ENCODE measurements around the gene EHMT2. TPM values are rescaled to one million over a fixed set of nuclear protein-coding genes. Genes with fewer than 3 reads are reported as not detected.

EHMT2 gene
- total and polyA plus RNA-seq, 2 of the 8 experiments (the other 6 are each of a cell fraction or from before 2014, with no cell fraction given): 125 to 177 TPM

DNA sequence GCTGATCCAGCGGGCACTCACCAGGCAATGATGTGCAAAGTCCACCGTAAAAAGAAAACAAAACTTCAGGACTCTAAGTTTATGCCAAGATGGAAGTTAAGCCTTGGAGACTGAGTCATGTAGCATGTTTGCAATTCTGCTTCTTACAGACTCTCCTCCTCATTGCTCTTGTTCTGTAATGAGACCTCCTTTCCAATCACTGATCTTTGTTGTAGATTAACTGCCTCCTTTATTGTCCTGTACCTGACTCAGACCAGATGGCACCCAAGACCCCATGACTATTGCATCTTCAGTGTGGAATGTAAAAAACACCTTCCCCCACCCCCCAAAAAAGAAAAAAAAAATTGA lies 46.0 kb downstream of the EHMT2 start:
- no peak overlapping the region for H3K27ac ChIP-seq (ENCODE audit: low read depth, low read length)
- peaks cover 6 to 7% of the 10 kb centered on the region in 2 experiments; a peak in 1 of 4 replicates for H3K9me3 ChIP-seq (ENCODE audit: insufficient read depth in 2 of 2, low read depth in 1 of 2, low read length in 1 of 2)
- H3K79me1 ChIP-seq (ENCODE audit: low read depth, low read length): no peaks in the 10 kb centered on the region
- no peak overlapping the region for H3K18ac ChIP-seq (ENCODE audit: extremely low read depth, low read length)
- FAIRE-seq (no peak), DNase-seq (ENCODE audit: low read depth in 1 of 2, low spot score in 2 of 2) (no peak)
- no peaks in the 10 kb centered on the region for H3K79me2 ChIP-seq (ENCODE audit: control insufficient read depth in 1 of 2, insufficient read depth in 2 of 2, low read length in 2 of 2)
- H3K56ac ChIP-seq (replicated peaks; ENCODE audit: insufficient read length, low read depth, low read length): no peak overlapping the region
- H4K91ac ChIP-seq (replicated peaks; ENCODE audit: insufficient read length, low read length): no peak overlapping the region
- ChIA-PET CTCF (ENCODE audit: partially characterized antibody) (interaction anchor here (0.6 to 1.3 kb wide), 3 partner anchors 12 to 557 kb away, joined by 3 to 4 read pairs (median 3); no protein-coding TSS in a partner anchor), POLR2A (ENCODE audit: partially characterized antibody) (interaction anchor here (0.6 to 12.6 kb wide), 8 partner anchors 9 to 702 kb away, joined by 3 to 189 read pairs (median 3); partner anchors contain the start of gene NEU1)
- H2BK20ac ChIP-seq (ENCODE audit: low read length): no peak overlapping the region
- peak overlapping the region in 1 of 2 experiments; percentile 34; a peak in 1 of 4 replicates for H3K4me2 ChIP-seq (ENCODE audit: insufficient read depth in 1 of 2, low read depth in 2 of 2, low read length in 2 of 2)
- no peak overlapping the region for H2AFZ ChIP-seq (ENCODE audit: low read length)
- H2BK12ac ChIP-seq (ENCODE audit: low read depth, low read length): no peak overlapping the region
- no peak overlapping the region for H3K4me3 ChIP-seq (ENCODE audit: extremely low read depth in 1 of 4, insufficient read depth in 2 of 4, low read depth in 3 of 4, low read length in 4 of 4)
- 94% methylated on average over 2 of the region's 2 CpGs; no CpG with 5 or more reads in 1 of the 2 experiments for WGBS, 2 experiments (ENCODE audit: extremely low coverage in 1 of 2, insufficient coverage in 1 of 2, insufficient read length in 1 of 2, insufficient replicate concordance in 2 of 2, low coverage in 1 of 2, low lambda C conversion rate in 2 of 2, missing lambda C conversion rate in 1 of 2)
- peaks cover 0 to 4% (median 0%) of the 10 kb centered on the region in 4 experiments; a peak in 2 of 8 replicates for H3K36me3 ChIP-seq (ENCODE audit: control insufficient read depth in 2 of 4, insufficient read depth in 4 of 4, low read length in 3 of 4)
- no peaks in the 10 kb centered on the region for H4K20me1 ChIP-seq (replicated peaks in 1 of 2; ENCODE audit: control insufficient read depth in 1 of 2, insufficient read depth in 2 of 2, low read length in 2 of 2)
- no peak overlapping the region for H2AK5ac ChIP-seq (ENCODE audit: low read depth, low read length)
- no peak overlapping the region for H3K4ac ChIP-seq (replicated peaks; ENCODE audit: insufficient read length, low read depth, low read length)
- no peak overlapping the region for H3K14ac ChIP-seq (ENCODE audit: insufficient read length)
- H3K27me3 ChIP-seq (replicated peaks in 1 of 4; ENCODE audit: control insufficient read depth in 3 of 4, extremely low read depth in 1 of 4, insufficient read depth in 3 of 4, low read length in 3 of 4): no peaks in the 10 kb centered on the region
- H3K23ac ChIP-seq (ENCODE audit: insufficient read length): no peak overlapping the region
- H2BK120ac ChIP-seq (replicated peaks; ENCODE audit: low read depth, low read length): no peak overlapping the region
- H3K4me1 ChIP-seq (replicated peaks in 1 of 4; ENCODE audit: control insufficient read depth in 3 of 4, insufficient read depth in 4 of 4, low read length in 3 of 4): no peaks in the 10 kb centered on the region
- no peaks in the 10 kb centered on the region for H3K23me2 ChIP-seq (ENCODE audit: low read depth, low read length)
- no peak overlapping the region for H4K5ac ChIP-seq (ENCODE audit: insufficient read length, low read depth, low read length)
- no peak overlapping the region for H2BK15ac ChIP-seq (ENCODE audit: low read length)
- H3K9ac ChIP-seq (replicated peaks in 1 of 4; ENCODE audit: extremely low read depth in 1 of 4, low read depth in 3 of 4, low read length in 3 of 4): peak overlapping the region in 1 of 4 experiments; percentile 18; a peak in 1 of 7 replicates
- no peak overlapping the region for H2BK5ac ChIP-seq (ENCODE audit: low read depth, low read length)
- no peak overlapping the region for H4K8ac ChIP-seq (ENCODE audit: extremely low read depth, insufficient read depth, low read length)
- no peak for TF ChIP-seq NRF1 (IDR thresholded peaks at IDR 0.05; ENCODE audit: low read depth, low read length)
- no peak for TF ChIP-seq NANOG (IDR thresholded peaks at IDR 0.05; ENCODE audit: insufficient read depth, low read depth, low read length, poor library complexity, severe bottlenecking)
- TF ChIP-seq BCL11A (IDR thresholded peaks at IDR 0.05; ENCODE audit: low read depth in 2 of 2, low read length in 2 of 2): no peak
- TF ChIP-seq EP300 (IDR thresholded peaks at IDR 0.05; ENCODE audit: borderline replicate concordance in 1 of 2, low read depth in 2 of 2, low read length in 2 of 2): no peak
- no peak for TF ChIP-seq RBBP5 (IDR thresholded peaks at IDR 0.05; ENCODE audit: borderline replicate concordance, low read depth, low read length)
- no peak for TF ChIP-seq POLR2A (IDR thresholded peaks at IDR 0.05; ENCODE audit: control extremely low read depth in 1 of 2, low read depth in 2 of 2, low read length in 2 of 2)
- TF ChIP-seq MAFK (IDR thresholded peaks at IDR 0.05; ENCODE audit: low read depth, low read length): no peak
- TF ChIP-seq, protein P1, sequence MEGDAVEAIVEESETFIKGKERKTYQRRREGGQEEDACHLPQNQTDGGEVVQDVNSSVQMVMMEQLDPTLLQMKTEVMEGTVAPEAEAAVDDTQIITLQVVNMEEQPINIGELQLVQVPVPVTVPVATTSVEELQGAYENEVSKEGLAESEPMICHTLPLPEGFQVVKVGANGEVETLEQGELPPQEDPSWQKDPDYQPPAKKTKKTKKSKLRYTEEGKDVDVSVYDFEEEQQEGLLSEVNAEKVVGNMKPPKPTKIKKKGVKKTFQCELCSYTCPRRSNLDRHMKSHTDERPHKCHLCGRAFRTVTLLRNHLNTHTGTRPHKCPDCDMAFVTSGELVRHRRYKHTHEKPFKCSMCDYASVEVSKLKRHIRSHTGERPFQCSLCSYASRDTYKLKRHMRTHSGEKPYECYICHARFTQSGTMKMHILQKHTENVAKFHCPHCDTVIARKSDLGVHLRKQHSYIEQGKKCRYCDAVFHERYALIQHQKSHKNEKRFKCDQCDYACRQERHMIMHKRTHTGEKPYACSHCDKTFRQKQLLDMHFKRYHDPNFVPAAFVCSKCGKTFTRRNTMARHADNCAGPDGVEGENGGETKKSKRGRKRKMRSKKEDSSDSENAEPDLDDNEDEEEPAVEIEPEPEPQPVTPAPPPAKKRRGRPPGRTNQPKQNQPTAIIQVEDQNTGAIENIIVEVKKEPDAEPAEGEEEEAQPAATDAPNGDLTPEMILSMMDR (IDR thresholded peaks at IDR 0.05; ENCODE audit: control extremely low read depth in 1 of 3, insufficient read depth in 1 of 3, low read depth in 1 of 3, low read length in 3 of 3): no peak
- no peak for TF ChIP-seq SIN3A (conservative IDR thresholded peaks at IDR 0.05 in 1 of 2, IDR thresholded peaks at IDR 0.05 in 1 of 2; ENCODE audit: low read depth in 1 of 2, low read length in 2 of 2)
- TF ChIP-seq, protein P2, sequence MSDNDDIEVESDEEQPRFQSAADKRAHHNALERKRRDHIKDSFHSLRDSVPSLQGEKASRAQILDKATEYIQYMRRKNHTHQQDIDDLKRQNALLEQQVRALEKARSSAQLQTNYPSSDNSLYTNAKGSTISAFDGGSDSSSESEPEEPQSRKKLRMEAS (IDR thresholded peaks at IDR 0.05): no peak
- TF ChIP-seq BACH1 (IDR thresholded peaks at IDR 0.05; ENCODE audit: low read length): no peak

All from H1 (cell line).